Breast epithelium (tissue), 4 donors: ENCODE measurements around the gene CENPO. TPM values are rescaled to one million over a fixed set of nuclear protein-coding genes. Genes with fewer than 3 reads are reported as not detected.

Experiments used
- DNase-seq, 2 donors: peaks; one replicate each; pipeline ENCODE4 v3.0.0-alpha.2; 2019; ENCODE audit warnings: low spot score in 2 of 2
- H3K27ac ChIP-seq, 2 donors: fragments of 200-600 bp; sonication (generic) in 1 of 2; one replicate each; pipeline ENCODE4 v1.5.1; 2016 to 2019; ENCODE audit warnings: mild to moderate bottlenecking in 1 of 2
- H3K27me3 ChIP-seq, 2 donors: fragments of 200-600 bp; sonication (generic) in 1 of 2; one replicate each; pipeline versions ENCODE4 v1.5.1 to v1.6.0; 2017 to 2019; ENCODE audit warnings: control low read depth in 1 of 2, mild to moderate bottlenecking in 1 of 2
- H3K36me3 ChIP-seq: fragments of 200-600 bp; one replicate; pipeline ENCODE4 v1.5.1; 2019
- H3K4me1 ChIP-seq, 2 donors: fragments of 200-600 bp; sonication (generic); one replicate each; pipeline ENCODE4 v1.5.1; 2016 to 2019; ENCODE audit warnings: control low read depth in 1 of 2
- H3K4me3 ChIP-seq, 3 donors: fragments of 200-600 bp; sonication (generic); 1 replicate in 2 of 3; 2 replicates in 1 of 3; pipeline ENCODE4 v1.5.1; 2016 to 2019; ENCODE audit warnings: mild to moderate bottlenecking in 3 of 3, moderate library complexity in 2 of 3
- H3K9me3 ChIP-seq, 2 donors: fragments of 200-600 bp; sonication (generic) in 1 of 2; one replicate each; pipeline ENCODE4 v1.5.1; 2016 to 2019; ENCODE audit warnings: control low read depth in 1 of 2
- CTCF ChIP-seq, 3 donors: fragments of 450-650 bp; IDR thresholded peaks; one replicate each; pipeline ENCODE4 v1.5.1; 2016 to 2017; ENCODE audit warnings: antibody characterized with exemption in 3 of 3, mild to moderate bottlenecking in 3 of 3, moderate library complexity in 3 of 3
- POLR2A ChIP-seq: fragments of 450-650 bp; IDR thresholded peaks from one replicate; pipeline ENCODE4 v1.6.1; 2016; ENCODE audit warnings: antibody characterized with exemption, mild to moderate bottlenecking, moderate library complexity
- POLR2AphosphoS5 ChIP-seq, 3 donors: sonication (generic); formaldehyde crosslinking; IDR thresholded peaks; one replicate each; pipeline ENCODE4 v1.6.1; 2017; ENCODE audit warnings: antibody characterized with exemption in 3 of 3
- intact Hi-C: fragments of 100-400 bp; cut with DNase I; formaldehyde crosslinking; loops from one replicate; pipeline ENCODE4 v1.15.1; 2023; ENCODE audit warnings: low total_unique reads
- total RNA-seq, 3 donors: library from RNA; depleted of rRNA; stranded (reverse); fragments of >200 nt; gene quantifications; one replicate each; pipeline ENCODE4 v1.1.0, GENCODE V29; 2016

CENPO gene
- total RNA-seq, 3 donors from 2014 or later = 1.6 to 4.2 (median 1.8) TPM

GRCh38 chr2:24831221-24832072 is 38.2 kb downstream of the CENPO start:
- peak overlapping the region in 1 of 2 donors; percentile 21 for H3K27ac ChIP-seq
- intact Hi-C loops = no loop called here
- DNase-seq = no peak

GRCh38 chr2:24832073-24832461 is 38.8 kb downstream of the CENPO start:
- DNase-seq = peak in 1 of 2 donors; percentile 37
- Histone ChIP-seq H3K9me3 (no peaks in the 10 kb centered on the region), H3K27me3 (no peaks in the 10 kb centered on the region), H3K4me1 (no peaks in the 10 kb centered on the region), H3K36me3 (peaks cover under 1% of the 10 kb centered on the region), H3K27ac (no peak overlapping the region), H3K4me3 (no peak overlapping the region)
- TF ChIP-seq CTCF (IDR thresholded peaks at IDR 0.05) = no peak
- intact Hi-C loops = no loop called here

More at GRCh38 chr2:24831221-24832072, 38.2 kb downstream of the CENPO start:
- TF ChIP-seq POLR2A = no peak
- TF ChIP-seq POLR2AphosphoS5 (IDR thresholded peaks at IDR 0.05) = no peak
- no peak for TF ChIP-seq CTCF (IDR thresholded peaks at IDR 0.05)
- Histone ChIP-seq H3K4me3 (no peak overlapping the region), H3K36me3 (no peaks in the 10 kb centered on the region), H3K27me3 (no peaks in the 10 kb centered on the region), H3K4me1 (no peaks in the 10 kb centered on the region), H3K9me3 (no peaks in the 10 kb centered on the region)

- no peaks in the 10 kb centered on the region for H3K27me3 ChIP-seq
- TF ChIP-seq POLR2A (no peak), POLR2AphosphoS5 (IDR thresholded peaks at IDR 0.05) (no peak)
- no peak overlapping the region for H3K4me3 ChIP-seq
- peaks cover 5% of the 10 kb centered on the region for H3K36me3 ChIP-seq
- intact Hi-C loops = no loop called here
- no peaks in the 10 kb centered on the region for H3K4me1 ChIP-seq
- DNase-seq = no peak
- H3K27ac ChIP-seq = no peak overlapping the region
- no peaks in the 10 kb centered on the region for H3K9me3 ChIP-seq
Measured at GRCh38 chr2:24832521-24832920, 39.3 kb downstream of the CENPO start.

GRCh38 chr2:24832931-24833701 is 39.9 kb downstream of the CENPO start:
- Histone ChIP-seq H3K4me1 (no peaks in the 10 kb centered on the region), H3K27ac (no peak overlapping the region), H3K27me3 (no peaks in the 10 kb centered on the region), H3K4me3 (no peak overlapping the region), H3K9me3 (no peaks in the 10 kb centered on the region), H3K36me3 (peaks cover 6% of the 10 kb centered on the region)
- intact Hi-C loops = no loop called here
- TF ChIP-seq POLR2A (no peak), CTCF (IDR thresholded peaks at IDR 0.05) (no peak), POLR2AphosphoS5 (IDR thresholded peaks at IDR 0.05) (no peak)
- DNase-seq = no peak

- TF ChIP-seq POLR2A (no peak), CTCF (IDR thresholded peaks at IDR 0.05) (no peak), POLR2AphosphoS5 (IDR thresholded peaks at IDR 0.05) (no peak)
Measured at GRCh38 chr2:24833821-24834732, 40.9 kb downstream of the CENPO start.

More at GRCh38 chr2:24833821-24834732, 40.9 kb downstream of the CENPO start:
- Histone ChIP-seq H3K27me3 (no peaks in the 10 kb centered on the region), H3K36me3 (peaks cover 6% of the 10 kb centered on the region), H3K27ac (no peak overlapping the region), H3K4me3 (no peak overlapping the region), H3K4me1 (no peaks in the 10 kb centered on the region), H3K9me3 (no peaks in the 10 kb centered on the region)
- intact Hi-C loops = no loop called here
- DNase-seq = no peak
